Dermis blood vessel endothelial cell (primary cell): Measurements from ENCODE around the gene MED15. TPM values are rescaled to one million over a fixed set of nuclear protein-coding genes. Genes with fewer than 3 reads are reported as not detected.
"Not testable (repeated sequence)": the region's sequence is repeated elsewhere in the genome, so short reads cannot be mapped to it uniquely, and the experiment has no call there.

Experiments used
- DNase-seq: peaks from one replicate; pipeline ENCODE4 v3.0.0; 2010
- total RNA-seq: library from RNA; depleted of rRNA; stranded (reverse); fragments of >200 nt; gene quantifications from 2 replicates; pipeline ENCODE4 v1.2.3, GENCODE V29; 2014

The MED15 gene
- total RNA-seq, 1 donor from 2014 or later = 33.0 TPM

DNA sequence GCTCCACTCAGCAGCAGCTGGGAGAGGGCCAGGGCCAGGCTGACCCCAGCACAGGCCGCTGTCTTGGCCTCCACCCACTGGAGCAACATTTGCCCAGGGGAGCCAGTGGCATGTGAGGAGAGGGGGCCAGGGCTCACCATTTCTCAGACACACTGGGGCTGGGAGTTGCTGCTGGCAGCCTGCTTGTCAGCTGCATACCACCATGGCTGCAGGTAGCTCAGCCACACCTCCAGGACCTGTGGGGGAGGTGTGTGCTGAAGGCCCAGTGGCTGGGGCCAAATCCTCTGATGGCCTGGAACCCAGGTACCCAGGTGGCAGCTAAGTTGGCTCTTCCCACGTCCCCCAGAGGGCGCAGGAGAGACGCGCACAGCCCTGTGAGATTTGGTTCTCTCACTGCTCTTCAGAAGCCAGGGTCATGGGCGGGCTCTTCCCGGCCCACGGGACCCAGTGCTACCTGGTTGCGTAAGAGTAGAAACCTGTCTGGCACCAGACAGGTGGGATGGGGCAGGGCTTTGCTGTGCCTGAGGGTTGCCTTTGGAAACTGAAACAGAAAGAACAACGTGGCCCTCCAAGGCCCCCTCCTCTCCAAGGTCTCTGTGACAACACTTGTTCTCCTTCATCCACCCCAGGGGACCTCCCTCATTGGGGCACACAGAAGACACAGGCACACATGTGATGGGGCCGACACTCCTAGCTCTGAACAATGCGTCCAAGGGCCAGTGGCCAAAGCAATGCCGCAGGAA lies 98.8 kb downstream of the MED15 start:
- DNase-seq = peak; percentile 83

DNA sequence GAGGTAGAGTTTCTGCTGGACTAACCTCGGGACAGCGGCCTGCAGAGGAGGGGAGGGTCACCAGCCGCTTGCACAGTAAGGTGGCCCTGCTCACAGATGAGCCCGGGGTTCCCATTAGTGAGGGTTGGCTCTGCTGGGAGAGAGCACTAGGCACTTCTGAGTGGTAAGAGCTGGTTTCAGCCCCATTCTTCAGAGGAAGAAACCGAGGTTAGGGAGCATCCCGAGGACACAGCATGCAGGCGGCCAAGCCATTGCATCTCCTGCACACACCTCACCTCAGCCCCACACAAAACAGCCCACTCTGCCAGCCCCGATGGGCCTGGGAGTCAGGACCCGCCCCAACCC lies 99.3 kb downstream of the MED15 start:
- DNase-seq = no peak

DNA sequence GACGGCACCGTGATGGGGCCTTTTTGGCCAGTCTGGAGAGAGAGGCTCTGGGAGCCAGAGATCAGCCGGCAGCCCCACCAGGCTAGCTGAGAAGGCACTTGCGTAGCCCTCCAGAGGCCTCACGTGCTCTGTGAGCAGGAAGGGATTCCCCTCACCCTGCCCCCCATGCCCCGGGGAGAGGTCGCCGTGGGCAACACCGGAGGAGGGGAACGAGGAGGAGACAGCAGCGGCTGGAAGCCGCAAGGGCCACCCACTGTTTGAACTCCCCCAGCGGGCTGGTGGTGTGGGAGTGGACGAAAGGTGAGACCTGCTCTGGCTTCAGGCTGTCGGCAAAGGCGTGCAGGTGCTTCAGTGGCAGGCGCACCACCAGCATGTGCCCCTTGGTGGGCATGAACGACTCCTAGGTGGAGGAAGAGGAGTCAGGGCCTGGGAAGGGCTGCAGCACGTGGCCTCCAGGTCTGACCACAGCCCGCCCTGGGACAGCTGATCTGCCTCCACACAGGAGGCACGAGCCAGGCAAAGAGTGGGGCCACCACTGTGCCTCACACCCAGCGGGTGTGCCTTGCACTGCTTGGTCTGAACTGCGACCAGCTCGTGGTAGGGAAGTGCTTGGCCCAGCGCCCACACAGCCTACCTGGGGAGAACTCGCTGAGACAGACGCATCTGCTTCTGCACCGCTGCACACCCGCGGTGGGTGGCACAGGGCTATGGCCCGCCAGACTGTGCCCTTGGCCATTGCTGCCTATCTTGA lies 99.9 kb downstream of the MED15 start:
- no peak for DNase-seq

- no peak for DNase-seq
Measured at GRCh38 chr22:20610243-20610686, 102.9 kb downstream of the MED15 start.

GRCh38 chr22:20610757-20611156 lies 103.3 kb downstream of the MED15 start:
- no peak for DNase-seq

DNA sequence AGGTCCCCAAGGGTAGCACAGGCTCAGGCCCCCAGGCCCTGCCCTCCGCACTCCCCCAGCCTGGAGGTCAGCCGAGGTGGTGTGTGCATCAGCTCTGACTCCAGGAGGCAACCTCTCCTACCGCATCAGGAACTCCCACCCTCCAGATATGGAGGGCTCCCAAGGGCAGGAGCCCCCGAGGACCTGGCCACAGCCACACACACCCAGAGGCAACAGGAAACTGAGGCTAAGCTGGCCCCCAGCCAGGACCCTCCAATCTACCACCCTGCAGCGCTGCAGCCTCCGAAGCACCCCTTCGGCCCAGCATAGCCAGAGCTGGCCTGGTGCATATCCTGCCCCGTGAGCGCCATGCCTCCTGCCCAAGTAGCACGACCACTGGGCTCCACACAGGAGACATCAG lies 104.0 kb downstream of the MED15 start:
- no peak for DNase-seq

- DNase-seq = no peak
Measured at GRCh38 chr22:20613301-20613700, 105.9 kb downstream of the MED15 start.

DNA sequence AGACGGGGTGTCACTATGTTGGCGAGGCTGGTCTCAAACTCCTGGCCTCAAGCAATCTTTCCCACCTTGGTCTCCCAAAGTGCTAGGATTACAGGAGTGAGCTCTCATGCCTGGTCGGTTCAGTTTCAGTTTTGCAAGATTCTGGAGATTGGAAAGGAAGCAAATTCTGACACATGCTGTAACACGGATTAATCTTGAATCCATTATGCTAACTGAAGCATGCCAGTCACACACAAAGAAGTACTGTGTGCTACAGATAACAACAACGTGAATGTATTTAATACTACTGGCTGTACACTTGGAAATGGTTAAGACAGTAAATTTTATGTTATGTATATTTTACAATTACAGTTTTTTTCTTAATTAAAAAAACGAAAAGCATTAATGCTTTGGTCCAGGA lies 107.6 kb downstream of the MED15 start:
- no peak for DNase-seq

DNA sequence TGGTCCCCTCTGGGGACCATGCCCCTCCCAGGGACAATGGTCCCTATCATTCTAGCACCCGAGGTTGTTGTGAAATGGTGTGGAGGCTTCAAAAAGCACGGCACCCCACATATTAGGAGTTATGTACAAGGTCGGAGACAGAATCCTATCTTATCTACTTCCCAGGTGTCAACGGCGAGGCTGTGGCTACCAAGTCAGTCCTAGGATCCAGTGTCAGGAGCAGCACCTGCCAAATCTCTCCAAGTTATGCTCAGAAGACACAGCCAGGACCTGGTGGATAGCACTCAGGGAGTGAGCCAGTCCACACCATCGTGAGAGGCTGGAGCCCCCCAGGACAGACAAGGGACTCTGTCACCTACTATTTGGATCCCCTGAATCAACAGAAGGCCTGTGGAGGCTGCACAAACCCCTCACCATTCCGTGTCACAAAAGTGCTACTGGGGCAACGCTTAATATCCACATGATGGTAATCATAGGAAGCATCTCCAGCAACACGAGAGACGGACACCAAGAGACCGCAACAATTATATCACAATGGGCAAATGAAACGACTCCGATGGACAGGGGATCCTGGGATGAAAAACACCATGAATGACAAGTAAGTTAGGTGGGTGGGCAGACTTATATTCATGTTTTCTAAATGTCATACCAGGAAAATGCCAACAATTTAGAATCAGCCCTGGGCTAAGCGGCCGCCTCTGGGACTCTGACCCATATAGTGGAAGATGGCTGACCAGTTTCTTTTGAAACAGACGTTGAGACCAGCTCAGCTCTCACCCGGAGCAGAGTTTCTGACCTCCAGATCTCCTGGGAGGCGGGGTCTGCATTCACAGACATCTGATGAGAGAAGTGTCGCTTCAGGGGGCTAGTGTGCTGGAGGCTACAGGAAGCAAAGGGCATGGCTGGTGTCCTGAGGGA lies 108.4 kb downstream of the MED15 start:
- no peak for DNase-seq

- no peak for DNase-seq
Measured at GRCh38 chr22:20616451-20617043, 109.1 kb downstream of the MED15 start.

DNA sequence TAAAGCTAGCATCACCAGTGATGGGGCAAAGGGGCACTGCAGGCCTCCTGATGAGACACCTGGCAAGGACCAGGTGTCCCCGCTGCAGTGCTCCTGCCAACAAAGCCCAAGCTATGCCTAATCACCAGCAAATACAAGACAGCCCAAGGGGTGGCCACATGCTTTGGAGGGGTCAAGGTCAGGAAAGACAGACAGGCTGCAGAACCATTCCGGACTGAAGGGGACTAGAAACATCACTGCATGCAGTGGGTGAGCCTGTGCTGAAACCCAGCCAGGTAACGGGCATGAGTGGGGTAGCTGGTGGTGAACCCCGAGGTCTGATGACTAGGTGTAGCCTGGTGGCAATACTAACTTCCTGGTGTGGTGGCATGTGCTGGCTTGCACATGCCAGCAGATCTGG lies 111.1 kb downstream of the MED15 start:
- DNase-seq = no peak

GRCh38 chr22:20619045-20619892 lies 111.9 kb downstream of the MED15 start:
- DNase-seq = no peak

DNA sequence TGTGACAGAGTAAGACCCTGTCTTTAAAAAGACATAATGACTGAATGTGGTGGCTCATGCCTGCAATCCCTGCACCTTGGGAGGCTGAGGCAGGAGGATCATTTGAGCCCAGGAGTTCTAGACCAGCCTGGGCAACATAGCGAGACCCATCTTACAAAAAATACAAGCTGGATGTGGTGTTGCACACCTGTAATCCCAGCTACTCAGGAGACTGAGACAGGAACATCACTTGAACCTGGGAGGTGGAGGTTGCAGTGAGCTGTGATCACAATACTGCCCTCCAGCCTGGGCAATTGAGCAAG lies 112.4 kb downstream of the MED15 start:
- not testable (repeated sequence) for DNase-seq

- DNase-seq = no peak
Measured at GRCh38 chr22:20621162-20621561, 113.8 kb downstream of the MED15 start.

GRCh38 chr22:20622650-20623339 lies 115.4 kb downstream of the MED15 start:
- no peak for DNase-seq

- DNase-seq = no peak
Measured at GRCh38 chr22:20624161-20624616, 116.8 kb downstream of the MED15 start.

- no peak for DNase-seq
Measured at GRCh38 chr22:20625270-20625669, 117.9 kb downstream of the MED15 start.

DNA sequence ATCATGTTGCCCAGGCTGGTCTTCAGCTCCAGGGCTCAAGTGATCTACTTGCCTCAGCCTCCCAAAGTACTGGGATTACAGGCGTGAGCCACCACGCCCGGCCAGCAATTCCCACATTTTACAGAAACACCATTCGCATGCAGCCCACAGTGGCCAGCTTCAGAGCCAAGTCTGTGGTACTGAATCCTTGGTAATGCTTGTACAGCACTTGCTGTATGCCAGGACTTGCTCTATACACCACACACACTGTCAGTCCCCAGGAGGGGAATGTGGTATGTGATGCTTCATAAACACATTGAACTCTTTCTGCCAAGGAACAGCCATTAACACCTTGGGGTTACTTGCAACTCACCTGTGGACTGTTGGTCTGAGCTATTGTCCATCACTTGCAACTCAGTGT lies 119.4 kb downstream of the MED15 start:
- DNase-seq = no peak

DNA sequence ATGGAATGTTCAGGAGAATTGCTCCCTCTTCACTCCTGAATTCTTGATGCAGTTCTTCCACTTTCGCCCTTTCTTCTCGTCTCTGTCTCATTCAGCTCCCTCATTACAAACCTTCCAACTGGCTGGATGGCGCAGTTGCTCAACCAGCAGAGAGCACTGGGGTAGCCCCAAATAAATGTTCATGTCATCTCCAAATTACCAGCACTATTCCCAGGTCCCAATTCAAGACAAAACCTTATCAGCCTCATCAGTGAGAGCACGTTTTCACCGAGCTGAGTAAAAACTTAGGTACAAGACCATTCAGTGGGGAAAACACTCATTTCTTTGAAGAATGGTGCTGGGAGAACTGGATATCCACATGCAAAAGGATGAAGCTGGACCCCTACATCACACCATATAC lies 120.0 kb downstream of the MED15 start:
- DNase-seq = no peak

DNA sequence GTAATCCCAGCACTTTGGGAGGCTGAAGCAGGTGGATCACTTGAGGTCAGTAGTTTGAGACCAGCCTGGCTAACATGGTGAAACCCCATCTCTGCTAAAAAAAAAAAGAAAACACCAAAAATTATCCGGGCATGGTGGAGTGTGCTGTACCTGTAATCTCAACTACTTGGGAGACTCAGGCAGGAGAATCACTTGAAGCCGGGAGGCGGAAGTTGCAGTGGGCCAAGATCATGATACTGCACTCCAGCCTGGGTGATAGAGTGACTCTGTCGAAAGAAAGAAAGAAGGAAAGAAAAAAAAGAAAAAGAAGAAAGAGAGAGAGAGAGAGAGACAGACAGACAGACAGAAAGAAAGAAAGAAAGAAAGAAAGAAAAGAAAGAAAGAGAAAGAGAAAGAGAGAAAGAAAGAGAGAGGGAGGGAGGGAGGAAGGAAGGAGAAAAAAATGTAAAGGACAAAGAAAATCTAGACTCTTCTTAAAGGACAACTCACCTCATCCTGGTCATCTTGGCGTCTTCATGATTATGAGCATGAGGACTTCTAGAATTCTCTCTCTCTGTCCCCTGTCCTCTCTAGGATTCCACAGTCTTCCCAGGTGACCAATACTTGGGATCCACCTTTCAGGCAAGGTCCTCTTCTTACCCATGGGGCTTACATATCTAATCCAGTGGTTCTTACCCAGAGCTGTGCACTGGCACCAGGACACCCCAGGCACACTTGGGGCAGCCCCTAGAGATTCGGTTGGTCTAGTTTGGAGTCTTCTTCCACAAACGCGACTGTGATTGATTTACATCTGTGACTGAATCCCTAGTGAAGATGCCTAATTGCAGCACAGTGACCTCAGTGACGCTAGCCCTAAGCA lies 120.9 kb downstream of the MED15 start:
- DNase-seq = no peak
